Calu3 (cell line): ENCODE results near the gene CHRDL1. TPM values are rescaled to one million over a fixed set of nuclear protein-coding genes. Genes with fewer than 3 reads are reported as not detected.

Experiments
- BruUV-seq: library from RNA; stranded (reverse); fragments of 400-500 nt; replicated peaks from 2 replicates; lab custom pipeline; 2021; lab: Mats Ljungman, UMichigan
- CTCF ChIA-PET: fragments of 300-600 bp; sonication (Branson Sonifier 250); formaldehyde crosslinking; loops from one replicate; lab custom pipeline; 2022; ENCODE audit warnings: antibody characterized with exemption; lab: Charles Lee
- DNase-seq: peaks from one replicate; pipeline ENCODE4 v3.0.0; 2022
- H3K27ac Mint-ChIP-seq: one replicate; pipeline ENCODE4 v1.8.0; 2022; ENCODE audit warnings: mixed read lengths; ENCODE audit not compliant: unreplicated experiment
- H3K27me3 Mint-ChIP-seq: one replicate; pipeline ENCODE4 v1.8.0; 2022; ENCODE audit warnings: mixed read lengths; ENCODE audit not compliant: unreplicated experiment
- H3K36me3 Mint-ChIP-seq: one replicate; pipeline ENCODE4 v1.8.0; 2022; ENCODE audit warnings: mild to moderate bottlenecking, moderate library complexity, mixed read lengths; ENCODE audit not compliant: insufficient read depth, unreplicated experiment
- H3K4me1 Mint-ChIP-seq: one replicate; pipeline ENCODE4 v1.8.0; 2022; ENCODE audit warnings: mild to moderate bottlenecking, low read depth, mixed read lengths; ENCODE audit not compliant: unreplicated experiment
- H3K4me3 Mint-ChIP-seq: one replicate; pipeline ENCODE4 v1.8.0; 2022; ENCODE audit warnings: mild to moderate bottlenecking, low read depth, moderate library complexity, mixed read lengths; ENCODE audit not compliant: unreplicated experiment
- H3K9me3 Mint-ChIP-seq: one replicate; pipeline ENCODE4 v1.8.0; 2022; ENCODE audit warnings: low read depth, mixed read lengths; ENCODE audit not compliant: unreplicated experiment
- intact Hi-C: fragments of 100-400 bp; cut with micrococcal nuclease; formaldehyde crosslinking; loops from one replicate; pipeline ENCODE4 v1.10.0; 2022; ENCODE audit not compliant: unreplicated experiment
- total RNA-seq: library from RNA; stranded (reverse); gene quantifications from 2 replicates; pipeline ENCODE4 v1.2.3, GENCODE V29; 2022
- TF ChIP-seq, protein P1 (sequence below): fragments of 200-600 bp; IDR thresholded peaks from one replicate; pipeline ENCODE4 v1.8.0; 2022; ENCODE audit warnings: antibody characterized with exemption; ENCODE audit not compliant: unreplicated experiment

Gene CHRDL1
- total RNA-seq, 1 experiment from 2014 or later = not detected

DNA sequence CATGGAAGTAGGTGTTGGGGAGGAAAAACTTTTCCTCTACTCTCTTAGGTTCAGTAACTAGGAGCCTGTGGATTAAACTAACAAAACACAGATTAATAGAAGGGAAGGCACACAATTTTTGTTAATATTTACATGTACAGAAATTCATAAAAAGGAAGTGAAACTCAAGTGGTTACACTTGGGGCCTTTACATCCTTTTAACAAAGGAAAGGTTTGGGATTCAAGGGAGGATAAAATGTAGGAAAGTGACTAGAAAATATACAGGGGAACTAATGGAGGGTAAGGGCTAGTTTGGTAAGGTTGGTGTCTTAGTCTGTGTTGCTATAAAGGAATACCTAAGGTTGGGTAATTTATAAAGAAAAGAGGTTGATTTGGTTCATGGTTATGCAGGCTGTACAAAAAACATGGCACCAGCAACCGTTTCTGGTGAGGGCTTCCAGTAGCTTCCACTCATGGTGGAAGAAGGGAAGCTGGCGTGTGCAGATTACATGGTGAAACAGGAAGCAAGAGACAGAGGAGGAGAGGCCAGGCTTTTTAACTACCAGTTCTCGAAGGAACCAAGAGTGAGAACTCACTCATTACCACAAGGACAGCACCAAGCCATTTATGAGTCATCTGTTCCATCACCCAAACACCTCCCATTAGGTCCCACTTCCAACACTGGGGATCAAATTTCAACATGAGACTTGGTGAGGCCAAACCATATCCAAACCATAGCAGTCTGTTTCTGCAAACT, 124.4 kb downstream of the CHRDL1 start:
- H3K4me3 Mint-ChIP-seq = no peak overlapping the region
- no peak for DNase-seq
- intact Hi-C loops = no loop called here
- CTCF ChIA-PET = no interaction called here
- BruUV-seq = no TSS peak
- H3K27ac Mint-ChIP-seq = no peak overlapping the region
- H3K27me3 Mint-ChIP-seq = peaks cover 15% of the 10 kb centered on the region
- no peaks in the 10 kb centered on the region for H3K4me1 Mint-ChIP-seq
- H3K36me3 Mint-ChIP-seq = no peaks in the 10 kb centered on the region
- no peaks in the 10 kb centered on the region for H3K9me3 Mint-ChIP-seq
- TF ChIP-seq, protein P1, sequence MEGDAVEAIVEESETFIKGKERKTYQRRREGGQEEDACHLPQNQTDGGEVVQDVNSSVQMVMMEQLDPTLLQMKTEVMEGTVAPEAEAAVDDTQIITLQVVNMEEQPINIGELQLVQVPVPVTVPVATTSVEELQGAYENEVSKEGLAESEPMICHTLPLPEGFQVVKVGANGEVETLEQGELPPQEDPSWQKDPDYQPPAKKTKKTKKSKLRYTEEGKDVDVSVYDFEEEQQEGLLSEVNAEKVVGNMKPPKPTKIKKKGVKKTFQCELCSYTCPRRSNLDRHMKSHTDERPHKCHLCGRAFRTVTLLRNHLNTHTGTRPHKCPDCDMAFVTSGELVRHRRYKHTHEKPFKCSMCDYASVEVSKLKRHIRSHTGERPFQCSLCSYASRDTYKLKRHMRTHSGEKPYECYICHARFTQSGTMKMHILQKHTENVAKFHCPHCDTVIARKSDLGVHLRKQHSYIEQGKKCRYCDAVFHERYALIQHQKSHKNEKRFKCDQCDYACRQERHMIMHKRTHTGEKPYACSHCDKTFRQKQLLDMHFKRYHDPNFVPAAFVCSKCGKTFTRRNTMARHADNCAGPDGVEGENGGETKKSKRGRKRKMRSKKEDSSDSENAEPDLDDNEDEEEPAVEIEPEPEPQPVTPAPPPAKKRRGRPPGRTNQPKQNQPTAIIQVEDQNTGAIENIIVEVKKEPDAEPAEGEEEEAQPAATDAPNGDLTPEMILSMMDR = no peak

DNA sequence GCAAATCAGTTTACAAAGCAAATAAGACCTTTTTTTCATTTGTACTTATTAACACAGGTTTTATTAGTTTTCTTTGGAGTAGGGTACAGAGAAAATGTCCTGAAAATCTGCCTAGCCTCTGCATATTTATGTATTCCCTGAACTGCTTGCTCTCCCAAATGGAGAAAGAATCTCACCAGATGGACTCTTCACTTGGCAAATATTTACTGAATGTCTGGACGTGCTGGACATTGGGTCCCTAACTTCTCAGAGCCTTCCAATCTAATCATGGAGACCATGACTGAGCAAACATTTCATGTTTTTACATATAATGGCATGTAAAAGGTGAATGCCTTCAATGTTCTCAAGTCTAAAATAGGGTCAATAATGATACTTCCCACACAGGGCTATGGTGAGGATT, 126.0 kb downstream of the CHRDL1 start:
- Mint-ChIP-seq H3K4me1 (no peaks in the 10 kb centered on the region), H3K27ac (no peak overlapping the region), H3K4me3 (no peak overlapping the region), H3K9me3 (no peaks in the 10 kb centered on the region), H3K27me3 (peaks cover 14% of the 10 kb centered on the region), H3K36me3 (no peaks in the 10 kb centered on the region)
- TF ChIP-seq, protein P1 = no peak
- no peak for DNase-seq
- CTCF ChIA-PET = no interaction called here
- intact Hi-C loops = loop anchor here (5.0 kb wide), 2 partner anchors 82 to 178 kb away; no protein-coding TSS in a partner anchor
- no TSS peak for BruUV-seq

DNA sequence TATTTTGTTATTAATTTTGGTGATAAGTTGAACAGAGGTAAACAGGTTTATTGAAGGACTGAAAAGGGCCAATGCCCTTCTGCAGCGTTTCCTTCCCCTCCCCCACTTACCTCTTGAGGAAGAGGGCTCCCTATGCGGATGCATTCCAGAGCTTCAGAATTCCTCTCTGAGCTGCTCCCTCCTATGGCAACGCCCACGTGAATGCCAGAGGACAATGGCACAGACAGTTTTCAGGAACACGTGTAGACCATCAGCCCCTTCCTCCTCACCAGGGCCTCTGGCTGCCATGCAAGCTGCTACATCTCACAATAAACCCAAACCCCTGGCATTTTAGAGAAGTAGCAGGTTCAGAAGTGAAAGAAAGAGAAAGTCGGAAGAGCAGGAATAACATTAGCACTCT, 127.9 kb downstream of the CHRDL1 start:
- H3K27ac Mint-ChIP-seq = no peak overlapping the region
- CTCF ChIA-PET = no interaction called here
- no peaks in the 10 kb centered on the region for H3K4me1 Mint-ChIP-seq
- no TSS peak for BruUV-seq
- H3K9me3 Mint-ChIP-seq = no peaks in the 10 kb centered on the region
- peaks cover 14% of the 10 kb centered on the region for H3K27me3 Mint-ChIP-seq
- TF ChIP-seq, protein P1 = no peak
- peak; percentile 3 for DNase-seq
- H3K36me3 Mint-ChIP-seq = no peaks in the 10 kb centered on the region
- no peak overlapping the region for H3K4me3 Mint-ChIP-seq
- intact Hi-C loops = loop anchor here (5.0 kb wide), 2 partner anchors 80 to 180 kb away; no protein-coding TSS in a partner anchor

DNA sequence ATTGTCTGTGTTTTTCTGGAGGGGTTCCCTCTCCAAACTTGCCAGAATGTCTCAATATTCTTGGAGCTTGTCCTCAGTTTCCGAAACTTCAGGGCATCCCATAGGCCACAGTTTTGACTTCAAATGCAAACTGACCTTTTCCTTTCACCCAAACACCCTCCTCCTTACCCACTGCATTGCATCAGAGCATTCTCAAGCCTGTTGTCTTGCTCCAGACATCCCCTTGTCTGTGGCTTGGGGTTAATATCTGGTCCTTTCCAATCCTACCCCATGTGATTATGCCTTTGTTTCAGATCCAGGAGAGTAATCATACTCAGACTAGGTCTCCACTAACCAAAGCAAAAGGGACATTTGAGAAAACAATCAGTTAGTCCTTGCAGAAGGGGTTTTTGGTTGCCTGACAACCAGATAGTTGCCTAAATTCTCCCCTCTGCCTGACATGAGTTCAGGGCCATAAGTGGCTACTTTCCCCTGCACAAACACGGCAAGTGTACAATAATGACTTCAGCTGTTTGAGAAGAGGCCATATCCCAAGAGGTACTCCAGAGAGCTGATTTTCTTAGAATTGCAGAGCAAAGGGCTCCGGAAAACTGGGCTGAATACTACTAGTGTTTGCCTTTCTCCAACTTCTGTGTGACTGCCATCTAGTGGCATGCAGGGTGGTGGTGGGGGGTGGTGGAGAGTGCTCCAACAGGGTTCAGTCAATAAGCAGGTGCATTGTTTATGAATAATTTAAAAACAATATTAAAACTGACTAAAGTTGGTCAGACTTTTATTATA, 130.2 kb downstream of the CHRDL1 start:
- Mint-ChIP-seq H3K4me3 (no peak overlapping the region), H3K36me3 (no peaks in the 10 kb centered on the region), H3K27ac (no peak overlapping the region), H3K27me3 (peaks cover 10% of the 10 kb centered on the region), H3K4me1 (no peaks in the 10 kb centered on the region), H3K9me3 (no peaks in the 10 kb centered on the region)
- TF ChIP-seq, protein P1 = peak; percentile 45
- peak; percentile 69 for DNase-seq
- BruUV-seq = no TSS peak
- CTCF ChIA-PET = interaction anchor here (1.0 kb wide), 1 partner anchor 203 kb away, joined by 3 read pairs; no protein-coding TSS in a partner anchor
- intact Hi-C loops = loop anchor here (1.0 to 5.0 kb wide), 3 partner anchors 78 to 202 kb away; no protein-coding TSS in a partner anchor
